ENCODE results near the gene ZFHX3. TPM values are rescaled to one million over a fixed set of nuclear protein-coding genes. Genes with fewer than 3 reads are reported as not detected.

The ZFHX3 gene
- total RNA-seq (17.7 and 18.8 TPM in 2 replicates), polyA plus RNA-seq (3.0 and 3.7 TPM in 2 replicates), polyA minus RNA-seq (14.8 and 14.9 TPM in 2 replicates), Bru-seq, nascent RNA (percentile 54 among the genes with signal in this experiment), BruChase-seq, experiment 1, labeled RNA remaining after a 6-hour chase (percentile 55 among the genes with signal in this experiment), BruChase-seq, experiment 2, labeled RNA remaining after a 2-hour chase (percentile 52 among the genes with signal in this experiment)
- polyA plus RNA-seq (2011; cell fraction: cytosol; rRNA removed) = 4.4 and 4.7 TPM in 2 replicates
- polyA plus RNA-seq (2011; cell fraction: nucleus; rRNA removed) = 10.3 and 10.5 TPM in 2 replicates
- 7.6 and 7.8 TPM in 2 replicates for polyA plus RNA-seq (2012)
- 11.3 TPM for polyA minus RNA-seq (2011; cell fraction: cytosol; rRNA and poly(A)+ RNA removed)
- polyA minus RNA-seq (2011; cell fraction: nucleus; rRNA and poly(A)+ RNA removed) = 24.3 and 25.1 TPM in 2 replicates
- long read RNA-seq, partial matches to known transcripts = 1 of 14 reads
- long read RNA-seq, other reads (novel, unspliced or antisense) = 13 of 14 reads

- POLR2A ChIA-PET = no interaction called here
Observed at GRCh38 chr16:73047536-73048291, at the start of gene ZFHX3. Gene ZFHX3, minus strand, starts transcription at chr16:73048128. Its CDS starts 87,983 bp downstream, at chr16:72960145.

More at GRCh38 chr16:73047536-73048291, at the start of gene ZFHX3:
- BruUV-seq (replicated peaks) = no TSS peak
- Histone ChIP-seq H3K27ac (ENCODE audit: insufficient read depth, low read depth, low read length) (peak within 1 kb of the TSS; percentile 54), H3K27me3 (ENCODE audit: control insufficient read depth in 2 of 2, insufficient read depth in 2 of 2, low read length in 2 of 2) (no peaks in the 10 kb centered on the region), H3K9me1 (replicated peaks; ENCODE audit: control insufficient read depth, extremely low read depth, insufficient read depth, low read length) (no peaks in the 10 kb centered on the region), H3K4me2 (ENCODE audit: insufficient read depth, low read length) (peak within 1 kb of the TSS; percentile 64), H3K36me3 (ENCODE audit: control insufficient read depth in 2 of 2, extremely low read depth in 1 of 2, insufficient read depth in 2 of 2, low read length in 2 of 2) (no peaks in the 10 kb centered on the region), H3K79me2 (ENCODE audit: control insufficient read depth, insufficient read depth, low read length) (peaks cover 78% of the 10 kb centered on the region), H3K4me1 (ENCODE audit: control insufficient read depth, extremely low read depth, insufficient read depth, low read length) (peaks cover 26% of the 10 kb centered on the region), H4K20me1 (replicated peaks; ENCODE audit: control insufficient read depth, extremely low read depth, insufficient read depth, low read length) (no peaks in the 10 kb centered on the region), H3K9ac (replicated peaks; ENCODE audit: extremely low read depth, insufficient read depth, low read length) (peak within 1 kb of the TSS; percentile 86), H3K9me3 (replicated peaks; ENCODE audit: control insufficient read depth, insufficient read depth, low read length) (no peaks in the 10 kb centered on the region), H3K4me3 (replicated peaks in 1 of 3; ENCODE audit: insufficient read depth in 1 of 3, low read depth in 1 of 3, low read length in 3 of 3) (peak within 1 kb of the TSS; percentile 57 to 74 (median 70)), H2AFZ (ENCODE audit: low read depth, low read length) (peak within 1 kb of the TSS; percentile 71)
- dilution Hi-C loops (cut with MboI; ENCODE audit: extremely low pct_ligation_motif_present, low sequenced_read_pairs) (no loop called here), intact Hi-C loops (cut with micrococcal nuclease) (loop anchor here (1.0 kb wide), 2 partner anchors 22 to 545 kb away; no protein-coding TSS in a partner anchor)
- FAIRE-seq (peak; percentile 15), DNase-seq (ENCODE audit: low read depth, low spot score) (peak; percentile 53)
- CTCF ChIA-PET = interaction anchor here (0.9 to 4.8 kb wide), 3 partner anchors 10 to 215 kb away, joined by 3 to 22 read pairs (median 4); no protein-coding TSS in a partner anchor
- TF ChIP-seq POLR2AphosphoS5 (IDR thresholded peaks at IDR 0.05; ENCODE audit: insufficient read depth, low read depth, low read length) (no peak), CTCF (IDR thresholded peaks at IDR 0.05; ENCODE audit: extremely low read depth in 1 of 2, insufficient read depth in 1 of 2, low read depth in 1 of 2, low read length in 2 of 2) (no peak), JUN (IDR thresholded peaks at IDR 0.05; ENCODE audit: borderline replicate concordance, insufficient read depth, insufficient read length, low read depth) (no peak), POLR2A (IDR thresholded peaks at IDR 0.05; ENCODE audit: low read depth, low read length) (no peak), FOS (IDR thresholded peaks at IDR 0.05; ENCODE audit: borderline replicate concordance, insufficient read depth, low read length) (no peak), GATA2 (IDR thresholded peaks at IDR 0.05; ENCODE audit: insufficient read depth, insufficient read length, low read depth, low read length) (no peak), EZH2 (IDR thresholded peaks at IDR 0.05; ENCODE audit: borderline replicate concordance, low read depth, low read length, severe bottlenecking) (no peak), MAX (IDR thresholded peaks at IDR 0.05; ENCODE audit: insufficient read depth, insufficient read length) (no peak), MYC (IDR thresholded peaks at IDR 0.05; ENCODE audit: low read depth, low read length) (no peak)

Measured in endothelial cell of umbilical vein (primary cell).